Transverse colon (tissue), 4 donors: ENCODE data around the gene ARSD. TPM values are rescaled to one million over a fixed set of nuclear protein-coding genes. Genes with fewer than 3 reads are reported as not detected.
"Not testable (repeated sequence)": the region's sequence is repeated elsewhere in the genome, so short reads cannot be mapped to it uniquely, and the experiment has no call there.

ENCODE experiments used
- DNase-seq: peaks from one replicate; pipeline ENCODE4 v3.0.0-alpha.2; 2019
- H3K27ac ChIP-seq, 4 donors: fragments of 200-600 bp; sonication (generic); 2 replicates each; pipeline ENCODE4 v1.5.1; 2016 to 2018; ENCODE audit warnings: inconsistent platforms in 4 of 4
- H3K27me3 ChIP-seq: fragments of 200-600 bp; sonication (generic); 2 replicates; pipeline ENCODE4 v1.5.1; 2017; ENCODE audit warnings: inconsistent platforms
- H3K36me3 ChIP-seq, 4 donors: fragments of 200-600 bp; sonication (generic); 2 replicates each; pipeline ENCODE4 v1.5.1; 2017 to 2019; ENCODE audit warnings: inconsistent platforms in 4 of 4
- H3K4me1 ChIP-seq, 4 donors: fragments of 200-600 bp; sonication (generic); 2 replicates each; pipeline ENCODE4 v1.5.1; 2017 to 2020; ENCODE audit warnings: inconsistent platforms in 4 of 4
- H3K4me3 ChIP-seq, 4 donors: fragments of 200-600 bp; sonication (generic); 1 replicate in 1 of 4; 2 replicates in 3 of 4; pipeline versions ENCODE4 v1.5.1 to v1.6.1; 2017 to 2019; ENCODE audit warnings: inconsistent platforms in 4 of 4
- H3K9me3 ChIP-seq, 2 donors: fragments of 200-600 bp; sonication (generic); 2 replicates each; pipeline ENCODE4 v1.5.1; 2017 to 2019; ENCODE audit warnings: inconsistent platforms in 2 of 2
- CTCF ChIP-seq, 5 experiments: fragments of 200-600 bp in 3 of 5; fragments of 450-650 bp in 2 of 5; sonication (generic) in 3 of 5; IDR thresholded peaks; 1 replicate in 2 of 5; 2 replicates in 3 of 5; pipeline ENCODE4 v1.5.1; 2016 to 2017; ENCODE audit warnings: antibody characterized with exemption in 5 of 5, inconsistent platforms in 3 of 5, mild to moderate bottlenecking in 2 of 5, moderate library complexity in 1 of 5
- EP300 ChIP-seq: sonication (generic); formaldehyde crosslinking; IDR thresholded peaks from one replicate; pipeline ENCODE4 v1.6.1; 2017; ENCODE audit warnings: antibody characterized with exemption, low read depth
- POLR2A ChIP-seq: fragments of 450-650 bp; IDR thresholded peaks from one replicate; pipeline ENCODE4 v1.6.1; 2016; ENCODE audit warnings: antibody characterized with exemption, mild to moderate bottlenecking, moderate library complexity
- POLR2AphosphoS5 ChIP-seq, 3 donors: sonication (generic); formaldehyde crosslinking; IDR thresholded peaks; one replicate each; pipeline ENCODE4 v1.6.1; 2016; ENCODE audit warnings: antibody characterized with exemption in 3 of 3
- WGBS, 2 donors: methylation state at CpG; one replicate each; pipeline ENCODE4 v1.1.5; 2018; ENCODE audit warnings: low coverage in 1 of 2; 5-methylcytosine and 5-hydroxymethylcytosine counted together
- in situ Hi-C, 4 donors: fragments of 200-750 bp; cut with MboI; loops; one replicate each; pipeline versions ENCODE4 v1.15.0 to v1.15.1; 2017; ENCODE audit warnings: low sequenced_read_pairs in 3 of 4, low pct_ligation_motif_present in 1 of 4, low pct_unique_long_range_greater_than_20kb in 1 of 4
- intact Hi-C: fragments of 100-400 bp; cut with DNase I; formaldehyde crosslinking; loops from one replicate; pipeline ENCODE4 v1.15.1; 2023; ENCODE audit warnings: low total_unique reads
- total RNA-seq, 4 donors: library from RNA; depleted of rRNA; stranded (reverse); fragments of >200 nt; gene quantifications; one replicate each; pipeline ENCODE4 v1.1.0, GENCODE V29; 2016

Gene ARSD
- total RNA-seq, 4 donors from 2014 or later = 47.1 to 65.4 (median 58.6) TPM

DNA sequence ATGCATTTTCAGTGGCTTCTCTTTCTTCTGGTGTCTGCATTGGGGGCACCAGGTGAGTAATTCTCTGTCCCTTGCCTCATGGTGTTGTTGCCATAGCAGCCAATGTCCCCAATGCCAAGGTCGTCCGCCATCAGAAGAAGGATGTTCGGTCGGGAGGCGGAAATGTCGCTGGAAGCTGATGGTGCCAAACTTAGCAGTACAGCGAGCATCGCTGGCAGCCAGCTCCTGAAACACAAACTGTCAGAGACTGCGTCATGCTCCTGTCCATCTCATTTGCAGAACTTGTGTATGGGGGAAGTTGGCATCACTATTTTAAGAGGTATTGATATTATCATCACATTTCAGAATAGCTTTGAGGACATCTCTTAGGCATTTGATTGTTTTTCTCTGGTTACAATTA is 29.1 kb upstream of the ARSD start:
- 93% methylated on average over 9 of the region's 9 CpGs; no CpG with 5 or more reads in 1 of the 2 donors for WGBS, 2 donors
- H3K9me3 ChIP-seq = no peaks in the 10 kb centered on the region
- DNase-seq = no peak
- H3K4me3 ChIP-seq = no peak overlapping the region
- H3K4me1 ChIP-seq = no peaks in the 10 kb centered on the region
- no peaks in the 10 kb centered on the region for H3K36me3 ChIP-seq
- intact Hi-C loops = no loop called here
- no peak overlapping the region for H3K27ac ChIP-seq
- TF ChIP-seq CTCF (IDR thresholded peaks at IDR 0.05) (no peak), EP300 (no peak), POLR2A (no peak), POLR2AphosphoS5 (IDR thresholded peaks at IDR 0.05) (no peak)
- in situ Hi-C loops = no loop called here
- H3K27me3 ChIP-seq = no peaks in the 10 kb centered on the region

GRCh38 chrX:2955838-2956237 is 26.7 kb upstream of the ARSD start:
- no peak for TF ChIP-seq POLR2A
- WGBS, 2 donors = 90% methylated on average over 4 of the region's 4 CpGs; no CpG with 5 or more reads in 1 of the 2 donors
- H3K27me3 ChIP-seq = no peaks in the 10 kb centered on the region
- H3K27ac ChIP-seq = no peak overlapping the region
- in situ Hi-C loops = no loop called here
- intact Hi-C loops = no loop called here
- no peaks in the 10 kb centered on the region for H3K36me3 ChIP-seq
- DNase-seq = no peak
- H3K4me3 ChIP-seq = no peak overlapping the region
- no peaks in the 10 kb centered on the region for H3K9me3 ChIP-seq
- H3K4me1 ChIP-seq = no peaks in the 10 kb centered on the region

DNA sequence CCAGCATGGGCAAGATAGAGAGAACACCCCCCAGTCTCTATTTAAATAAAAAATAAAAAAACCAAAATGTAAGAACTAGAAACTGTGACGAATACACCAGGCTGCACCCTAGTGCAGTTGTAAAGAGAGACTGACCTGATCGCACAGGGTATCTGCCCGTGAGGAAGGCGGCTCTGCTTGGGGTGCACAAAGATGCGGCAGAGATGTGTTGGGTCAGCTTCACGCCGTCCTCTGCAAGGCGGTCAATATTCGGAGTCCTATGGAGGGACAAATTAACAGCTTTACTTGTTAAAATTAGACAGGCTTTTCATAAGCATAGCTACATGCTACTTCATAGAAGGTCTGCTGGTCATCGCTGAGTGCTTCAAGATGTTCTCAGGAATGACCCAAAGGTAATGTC is 26.1 kb upstream of the ARSD start:
- TF ChIP-seq CTCF (IDR thresholded peaks at IDR 0.05) = no peak
- TF ChIP-seq EP300 = no peak
- TF ChIP-seq POLR2AphosphoS5 (IDR thresholded peaks at IDR 0.05) = no peak
- no peak for TF ChIP-seq POLR2A

DNA sequence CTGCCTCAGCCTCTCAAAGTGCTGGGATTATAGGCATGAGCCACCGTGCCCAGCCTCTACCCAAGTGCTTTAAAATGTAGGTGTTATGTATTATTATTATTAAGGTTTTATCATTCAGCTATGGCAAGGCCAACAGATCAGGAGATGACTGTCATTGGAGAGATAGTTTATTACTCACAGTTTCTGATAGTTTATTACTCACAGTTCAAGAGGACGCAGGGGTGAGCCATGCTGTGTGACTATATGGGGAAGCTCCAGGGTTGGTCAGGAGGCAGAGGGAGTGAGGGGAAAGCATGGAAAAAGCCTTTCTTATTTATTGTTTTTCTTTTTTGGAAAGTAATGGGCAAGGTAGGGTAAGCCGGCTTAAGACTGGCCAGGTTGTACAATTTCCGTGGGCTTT is 25.4 kb upstream of the ARSD start:
- no peak overlapping the region for H3K4me3 ChIP-seq
- no peaks in the 10 kb centered on the region for H3K27me3 ChIP-seq
- intact Hi-C loops (no loop called here), in situ Hi-C loops (no loop called here)
- no peaks in the 10 kb centered on the region for H3K9me3 ChIP-seq
- WGBS, 2 donors = 84 to 100% methylated on average over 1 to 4 of the region's 4 CpGs
- TF ChIP-seq POLR2A (no peak), EP300 (no peak), POLR2AphosphoS5 (IDR thresholded peaks at IDR 0.05) (no peak), CTCF (IDR thresholded peaks at IDR 0.05) (no peak)
- no peak for DNase-seq
- H3K36me3 ChIP-seq = no peaks in the 10 kb centered on the region
- H3K27ac ChIP-seq = no peak overlapping the region
- no peaks in the 10 kb centered on the region for H3K4me1 ChIP-seq

More for the DNA sequence above, 26.1 kb upstream of the ARSD start:
- H3K27me3 ChIP-seq = no peaks in the 10 kb centered on the region
- WGBS, 2 donors = 93% methylated on average over 10 of the region's 10 CpGs; no CpG with 5 or more reads in 1 of the 2 donors
- no peak overlapping the region for H3K27ac ChIP-seq
- no peaks in the 10 kb centered on the region for H3K36me3 ChIP-seq
- in situ Hi-C loops (no loop called here), intact Hi-C loops (no loop called here)
- no peak for DNase-seq
- no peaks in the 10 kb centered on the region for H3K4me1 ChIP-seq
- H3K4me3 ChIP-seq = no peak overlapping the region
- no peaks in the 10 kb centered on the region for H3K9me3 ChIP-seq

DNA sequence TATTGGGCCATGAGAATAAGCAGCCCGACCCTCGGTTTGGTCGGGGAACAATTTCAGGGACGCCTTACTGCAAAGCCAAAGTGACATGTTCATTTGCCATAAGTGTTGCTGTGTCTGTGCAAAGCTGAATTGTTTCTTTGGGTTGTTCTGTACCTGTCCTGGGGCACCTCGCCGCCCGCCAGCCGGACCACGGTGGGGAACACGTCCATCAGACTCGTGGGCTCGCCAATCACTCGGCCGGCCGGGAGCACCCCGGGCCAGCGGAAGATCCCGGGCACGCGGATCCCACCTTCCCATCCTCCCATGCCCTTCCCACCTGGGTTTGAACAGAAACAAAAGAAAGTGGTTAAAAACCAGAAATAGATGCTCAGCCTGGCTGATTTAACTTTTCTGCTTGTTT is 8.8 kb upstream of the ARSD start:
- DNase-seq, H3K27ac ChIP-seq, H3K36me3 ChIP-seq, H3K9me3 ChIP-seq, H3K27me3 ChIP-seq, H3K4me3 ChIP-seq, H3K4me1 ChIP-seq, intact Hi-C loops: not testable (repeated sequence)
- WGBS, 2 donors = 94% methylated on average over 20 of the region's 20 CpGs; no CpG with 5 or more reads in 1 of the 2 donors
- in situ Hi-C loops = loop anchor here in 1 of 4 donors (25.0 kb wide), 1 partner anchor 99 kb away; the partner anchor contains the start of gene ARSF
